D721Med (cell line): ENCODE data around the gene SMAD2.
"Not testable (repeated sequence)": the region's sequence is repeated elsewhere in the genome, so short reads cannot be mapped to it uniquely, and the experiment has no call there.

Source experiments
- DNase-seq: peaks from one replicate; pipeline ENCODE4 v3.0.0; 2011; ENCODE audit warnings: low spot score; ENCODE audit not compliant: insufficient read length
- FAIRE-seq: peaks from 2 replicates; lab custom pipeline; 2011; peaks lifted over from hg19 to GRCh38; lab: Jason Lieb, UNC
- CTCF ChIP-seq: IDR thresholded peaks from 2 replicates; pipeline ENCODE4 v1.5.1; 2012; ENCODE audit warnings: mild to moderate bottlenecking, control low read depth; ENCODE audit not compliant: insufficient read depth; ENCODE audit errors: missing control alignments

The SMAD2 gene

DNA sequence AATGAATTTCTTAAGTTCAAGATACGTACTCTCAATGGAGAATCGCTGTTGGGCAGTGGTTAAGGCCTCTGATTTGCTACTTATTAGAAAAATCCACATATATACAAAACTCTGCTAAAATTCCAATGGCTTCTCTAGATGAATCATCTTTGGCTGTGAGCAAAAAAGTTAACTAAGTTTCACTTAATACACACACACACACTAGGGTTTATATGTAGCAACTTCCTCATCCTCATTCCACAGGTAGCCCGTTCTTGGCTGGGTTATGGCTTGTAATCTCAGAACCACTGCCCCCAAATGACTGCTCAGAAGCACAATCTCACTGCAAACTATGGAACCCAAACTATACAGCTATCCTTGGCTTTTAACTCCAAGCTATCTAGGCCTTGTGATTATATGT, 99.7 kb downstream of the SMAD2 start:
- no peak for FAIRE-seq
- no peak for DNase-seq
- TF ChIP-seq CTCF, result no peak

DNA sequence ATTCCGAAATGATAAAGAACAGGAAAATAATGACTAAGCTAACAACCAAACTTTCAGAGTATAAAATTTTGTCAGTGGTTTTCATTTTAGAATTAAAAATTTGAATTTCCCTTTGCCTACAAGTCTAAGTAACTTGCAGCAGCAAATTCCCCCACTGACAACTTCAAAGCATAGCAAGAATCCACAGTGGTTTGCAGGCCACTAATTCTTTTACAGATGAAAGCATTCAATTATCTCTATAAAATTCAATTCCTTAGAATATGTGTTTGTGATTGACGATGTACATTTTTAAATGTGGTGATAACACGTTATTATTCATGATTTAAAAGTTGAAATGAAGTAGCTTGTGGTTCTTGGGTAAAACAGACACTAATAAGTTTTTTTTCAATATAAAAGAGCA, 100.6 kb downstream of the SMAD2 start:
- DNase-seq (no peak), FAIRE-seq (no peak)
- no peak for TF ChIP-seq CTCF

DNA sequence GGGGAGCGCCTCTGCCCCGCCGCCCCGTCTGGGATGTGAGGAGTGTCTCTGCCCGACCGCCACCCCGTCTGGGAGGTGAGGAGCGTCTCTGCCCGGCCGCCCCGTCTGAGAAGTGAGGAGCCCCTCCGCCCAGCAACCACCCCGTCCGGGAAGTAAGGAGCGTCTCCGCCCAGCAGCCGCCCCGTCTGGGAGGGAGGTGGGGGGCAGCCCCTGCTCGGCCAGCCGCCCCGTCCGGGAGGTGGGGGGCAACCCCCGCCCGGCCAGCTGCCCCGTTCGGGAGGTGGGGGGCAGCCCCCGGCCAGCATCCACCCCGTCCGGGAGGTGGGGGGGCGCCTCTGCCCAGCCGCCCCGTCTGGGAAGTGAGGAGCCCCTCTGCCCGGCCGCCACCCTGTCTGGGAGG, 102.4 kb downstream of the SMAD2 start:
- FAIRE-seq, DNase-seq: not testable (repeated sequence)

DNA sequence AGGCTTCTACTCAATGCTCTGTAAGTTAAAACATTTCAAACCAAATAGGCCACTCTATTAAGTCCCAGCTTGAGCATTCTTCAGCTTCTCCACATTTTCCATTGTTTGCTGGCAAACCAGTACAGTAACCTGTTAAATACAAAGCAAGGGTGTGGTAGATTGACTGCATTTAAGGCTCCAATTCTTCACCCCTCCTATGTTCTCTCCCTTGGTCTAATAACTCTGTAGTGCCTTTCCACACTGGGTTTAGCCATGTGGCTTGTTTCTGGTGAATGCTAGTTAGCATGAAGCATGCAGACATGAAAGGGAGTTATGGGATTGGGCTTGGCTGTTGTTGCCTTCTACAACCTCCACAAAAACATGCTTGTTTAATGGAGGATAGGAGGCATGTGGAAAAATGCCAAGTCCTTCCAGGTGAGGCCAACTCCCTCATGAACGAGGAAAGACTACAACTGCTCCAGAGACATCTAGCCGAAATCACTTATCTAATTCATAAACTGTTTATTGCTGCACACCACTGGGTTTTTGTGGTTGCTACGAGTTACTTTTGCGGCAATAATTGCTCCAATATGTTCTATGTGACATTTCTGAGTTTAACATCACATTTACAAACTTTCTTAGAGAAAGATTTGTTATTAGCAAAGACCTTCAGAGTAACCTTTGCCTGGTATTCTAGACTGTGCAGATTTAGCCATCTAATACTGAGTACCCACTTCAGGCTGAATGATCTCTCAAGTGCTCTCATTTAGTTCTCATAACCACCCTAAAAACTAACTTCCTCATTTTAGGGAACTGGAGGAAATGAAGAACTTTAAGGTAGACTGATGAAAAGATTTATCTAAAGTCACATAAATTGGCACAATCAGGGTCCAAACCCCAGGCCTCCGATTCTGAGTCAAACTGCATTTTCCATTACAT, 104.0 kb downstream of the SMAD2 start:
- no peak for TF ChIP-seq CTCF
- DNase-seq (no peak), FAIRE-seq (no peak)

DNA sequence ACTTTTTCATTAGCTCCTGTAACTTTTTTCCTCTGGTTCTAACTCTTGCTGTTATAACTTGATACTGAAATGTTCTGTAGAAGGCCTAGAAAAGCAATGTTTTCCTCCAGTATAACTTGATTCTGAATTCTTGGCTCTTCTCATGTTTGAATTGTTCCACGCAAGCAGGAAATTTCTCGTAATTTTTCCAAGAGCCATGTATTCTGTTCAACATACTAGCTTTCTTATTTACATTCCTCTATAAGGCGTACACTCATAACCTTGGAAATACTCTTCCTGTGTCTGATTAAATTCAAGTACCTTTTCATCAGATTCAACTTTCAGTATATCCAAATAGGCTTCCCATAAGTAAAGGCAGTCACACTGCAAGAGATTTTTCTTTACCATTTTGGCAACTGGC, 109.1 kb downstream of the SMAD2 start:
- no peak for TF ChIP-seq CTCF
- DNase-seq, result no peak
- peak; percentile 90 for FAIRE-seq

GRCh38 chr18:47817795-47818077, 112.7 kb downstream of the SMAD2 start:
- no peak for TF ChIP-seq CTCF
- FAIRE-seq (peak; percentile 83), DNase-seq (no peak)

DNA sequence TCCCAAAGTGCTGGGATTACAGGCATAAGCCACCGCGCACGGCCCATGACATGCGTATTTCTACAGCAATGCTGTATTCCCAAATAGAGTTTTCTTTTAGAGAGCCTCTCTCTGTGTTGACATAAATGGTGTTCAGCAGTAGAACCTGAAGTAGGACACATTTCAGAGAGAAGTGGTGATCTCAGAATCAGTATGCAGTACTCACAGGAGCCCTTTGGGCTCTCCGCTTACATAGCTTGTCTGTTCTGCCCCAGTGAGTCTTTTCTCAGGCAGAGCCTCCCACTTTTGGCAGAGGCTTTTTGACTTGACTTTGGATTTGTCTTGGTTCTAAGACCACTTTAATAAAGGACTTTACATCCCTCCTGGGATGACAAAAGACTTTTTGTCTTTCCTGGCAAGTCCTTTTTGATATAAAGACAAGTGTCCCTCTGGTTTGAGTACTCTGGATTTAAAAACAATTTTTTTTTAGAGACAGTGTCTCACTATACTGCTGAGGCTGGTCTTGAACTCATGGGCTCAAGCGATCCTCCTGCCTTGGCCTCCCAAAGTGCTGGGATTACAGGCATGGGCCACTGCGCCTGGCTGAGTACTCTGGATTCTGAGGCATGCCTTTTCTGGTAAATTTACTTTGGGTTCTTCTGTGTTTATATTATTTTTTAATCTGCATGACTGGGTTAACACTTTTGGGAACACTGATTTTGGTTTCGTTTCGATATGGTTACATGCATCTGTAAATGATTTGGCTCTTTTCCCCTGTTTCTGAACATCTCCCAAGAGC, 113.3 kb downstream of the SMAD2 start:
- TF ChIP-seq CTCF, result no peak
- FAIRE-seq (no peak), DNase-seq (no peak)
